ENCODE data around the gene MATR3.
"Not testable (repeated sequence)": the region's sequence is repeated elsewhere in the genome, so short reads cannot be mapped to it uniquely, and the experiment has no call there.

Gene MATR3

GRCh38 chr5:139293507-139294373 is at the start of gene MATR3:
Gene MATR3 (plus strand): TSS chr5:139293740. CDS start chr5:139307416, 13,676 bp downstream.
- peak; percentile 96 for DNase-seq

- no peak for DNase-seq
These were observed 47.8 kb upstream of the MATR3 start for GRCh38 chr5:139245637-139246339.

- no peak for DNase-seq
These were observed 47.1 kb upstream of the MATR3 start for GRCh38 chr5:139246394-139246793.

- no peak for DNase-seq
These were observed 44.6 kb upstream of the MATR3 start for GRCh38 chr5:139248826-139249453.

- no peak for DNase-seq
These were observed 42.3 kb upstream of the MATR3 start for GRCh38 chr5:139251281-139251687.

GRCh38 chr5:139251695-139252288 is 41.7 kb upstream of the MATR3 start:
- DNase-seq: no peak

- no peak for DNase-seq
These were observed 40.4 kb upstream of the MATR3 start for GRCh38 chr5:139253115-139253514.

- DNase-seq: no peak
These were observed 36.7 kb upstream of the MATR3 start for GRCh38 chr5:139256820-139257219.

GRCh38 chr5:139262059-139262741 is 31.3 kb upstream of the MATR3 start:
- DNase-seq: no peak

- DNase-seq: peak; percentile 85
These were observed 30.6 kb upstream of the MATR3 start for GRCh38 chr5:139262742-139263445.

GRCh38 chr5:139263536-139263935 is 30.0 kb upstream of the MATR3 start:
- DNase-seq: no peak

GRCh38 chr5:139263946-139264345 is 29.6 kb upstream of the MATR3 start:
- no peak for DNase-seq

GRCh38 chr5:139265001-139265400 is 28.5 kb upstream of the MATR3 start:
- no peak for DNase-seq

GRCh38 chr5:139266236-139266635 is 27.3 kb upstream of the MATR3 start:
- DNase-seq: no peak

GRCh38 chr5:139267481-139267880 is 26.1 kb upstream of the MATR3 start:
- no peak for DNase-seq

GRCh38 chr5:139268364-139269202 is 25.0 kb upstream of the MATR3 start:
- DNase-seq: peak; percentile 21

GRCh38 chr5:139270718-139271117 is 22.8 kb upstream of the MATR3 start:
- not testable (repeated sequence) for DNase-seq

GRCh38 chr5:139271201-139272027 is 22.1 kb upstream of the MATR3 start:
- DNase-seq: peak; percentile 85

GRCh38 chr5:139272471-139273321 is 20.8 kb upstream of the MATR3 start:
- peak; percentile 75 for DNase-seq

All from SHP77 treated with DMSO at 0.1 percent for 48 hours (cell line).